SW 1271 (cell line): ENCODE data around the gene SRRT.

Source experiments
- DNase-seq, 2 experiments: peaks; one replicate each; lab custom pipeline; 2025; lab: John Stamatoyannopoulos, UW

The SRRT gene, protein sequence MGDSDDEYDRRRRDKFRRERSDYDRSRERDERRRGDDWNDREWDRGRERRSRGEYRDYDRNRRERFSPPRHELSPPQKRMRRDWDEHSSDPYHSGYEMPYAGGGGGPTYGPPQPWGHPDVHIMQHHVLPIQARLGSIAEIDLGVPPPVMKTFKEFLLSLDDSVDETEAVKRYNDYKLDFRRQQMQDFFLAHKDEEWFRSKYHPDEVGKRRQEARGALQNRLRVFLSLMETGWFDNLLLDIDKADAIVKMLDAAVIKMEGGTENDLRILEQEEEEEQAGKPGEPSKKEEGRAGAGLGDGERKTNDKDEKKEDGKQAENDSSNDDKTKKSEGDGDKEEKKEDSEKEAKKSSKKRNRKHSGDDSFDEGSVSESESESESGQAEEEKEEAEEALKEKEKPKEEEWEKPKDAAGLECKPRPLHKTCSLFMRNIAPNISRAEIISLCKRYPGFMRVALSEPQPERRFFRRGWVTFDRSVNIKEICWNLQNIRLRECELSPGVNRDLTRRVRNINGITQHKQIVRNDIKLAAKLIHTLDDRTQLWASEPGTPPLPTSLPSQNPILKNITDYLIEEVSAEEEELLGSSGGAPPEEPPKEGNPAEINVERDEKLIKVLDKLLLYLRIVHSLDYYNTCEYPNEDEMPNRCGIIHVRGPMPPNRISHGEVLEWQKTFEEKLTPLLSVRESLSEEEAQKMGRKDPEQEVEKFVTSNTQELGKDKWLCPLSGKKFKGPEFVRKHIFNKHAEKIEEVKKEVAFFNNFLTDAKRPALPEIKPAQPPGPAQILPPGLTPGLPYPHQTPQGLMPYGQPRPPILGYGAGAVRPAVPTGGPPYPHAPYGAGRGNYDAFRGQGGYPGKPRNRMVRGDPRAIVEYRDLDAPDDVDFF

DNA sequence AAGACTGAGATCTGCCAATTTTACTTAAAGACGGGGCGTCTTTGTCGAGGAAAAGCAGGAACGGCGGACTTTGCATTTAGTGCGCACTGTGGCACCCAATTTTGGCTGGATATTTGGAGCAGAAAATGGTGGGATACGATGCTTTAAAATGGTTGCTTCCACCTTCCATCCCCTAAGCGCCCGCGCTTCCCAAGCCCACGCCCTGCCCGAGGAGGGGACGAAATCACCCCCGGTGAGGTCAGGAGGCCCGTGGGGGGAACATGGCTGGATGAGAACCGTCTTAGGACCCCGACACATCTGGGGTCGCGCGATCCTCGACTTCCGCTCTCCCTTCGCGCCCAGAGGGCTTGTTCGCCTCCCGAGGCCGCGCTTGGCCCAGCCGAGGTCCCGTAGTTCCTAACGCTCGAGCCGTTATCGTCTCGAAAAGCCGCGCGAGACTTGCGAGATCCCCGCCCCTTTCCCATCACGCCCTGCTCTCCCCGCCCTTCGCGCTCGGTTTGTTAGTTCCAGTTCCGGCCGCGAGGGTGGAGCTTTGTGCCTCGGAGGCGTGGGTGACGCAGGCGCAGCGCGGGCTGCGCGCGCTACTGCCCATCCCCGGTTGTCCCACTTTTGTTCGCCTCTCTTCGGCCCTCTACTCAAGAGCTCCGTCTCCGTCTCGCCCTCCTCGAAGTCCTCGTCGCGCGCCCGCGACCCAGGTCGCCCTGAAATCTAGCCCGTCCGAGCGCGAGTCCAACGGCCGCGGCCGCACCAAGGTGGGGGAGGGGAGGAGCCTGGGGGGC lies at the start of gene SRRT:
TSS of gene SRRT (plus strand) at position 527 of the 779 bp plus-strand sequence. CDS start 488 bp downstream, outside the sequence.
- DNase-seq: peak; percentile 95 to 97

DNA sequence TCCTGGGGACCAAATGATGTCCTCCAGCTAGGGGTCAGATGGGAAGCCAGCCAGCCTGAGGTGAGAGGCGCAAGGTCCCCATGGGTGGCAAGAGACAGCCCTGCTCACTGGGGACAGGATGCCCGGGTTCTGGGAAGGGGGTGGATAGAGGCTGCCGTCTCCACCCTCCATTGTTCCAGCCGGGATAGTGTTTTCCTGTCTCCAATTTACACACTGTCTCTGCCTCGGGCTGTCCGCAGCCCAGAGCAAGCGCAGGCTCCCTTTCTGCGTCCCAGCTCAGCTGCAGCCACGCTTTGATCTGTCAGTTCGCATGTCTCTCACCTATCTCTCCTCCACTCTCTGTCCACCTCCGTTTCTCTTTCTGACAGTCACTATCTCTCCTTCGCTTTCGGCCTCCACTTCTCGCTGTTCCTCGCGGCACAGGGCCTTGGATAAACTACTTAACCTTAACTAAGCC lies 49.7 kb upstream of the SRRT start:
- DNase-seq: no peak

DNA sequence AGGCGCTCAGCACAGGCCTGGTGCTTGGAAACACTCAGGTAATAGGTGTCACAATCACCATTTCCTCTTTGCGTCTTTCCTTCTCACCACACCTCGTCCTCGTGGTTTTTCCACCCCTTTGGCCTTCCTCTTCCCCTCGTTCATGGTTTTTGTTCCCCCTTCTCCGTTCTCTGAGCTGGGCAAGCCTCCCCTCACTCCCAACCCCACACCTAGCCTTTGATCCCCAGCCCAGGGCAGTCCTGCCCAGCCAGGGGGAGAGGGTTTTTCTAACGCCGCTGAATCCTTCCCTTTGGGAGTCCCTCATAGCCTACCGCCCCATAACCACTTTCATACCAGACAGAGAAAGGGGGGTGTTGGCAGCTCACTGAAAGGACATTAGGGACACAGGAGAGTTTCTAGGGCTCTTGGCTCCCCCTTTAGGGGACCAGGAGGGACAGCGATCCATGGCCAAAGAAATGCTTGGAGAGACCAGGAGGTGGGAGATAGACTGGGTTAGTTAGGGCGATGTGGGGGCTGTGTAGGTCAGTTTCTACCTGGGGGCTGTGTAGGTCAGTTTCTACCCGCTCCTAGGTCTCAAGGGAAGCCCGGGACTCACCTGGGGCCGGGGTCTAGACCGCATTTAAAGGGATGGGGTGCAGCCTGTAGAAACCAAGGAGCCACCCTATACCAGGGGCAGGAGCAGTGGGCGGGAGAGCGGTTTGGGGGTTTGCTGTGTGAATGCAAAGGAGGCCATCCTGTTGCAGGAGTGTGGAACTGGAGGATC lies 49.0 kb upstream of the SRRT start:
- DNase-seq: peak in 1 of 2 experiments; percentile 26

DNA sequence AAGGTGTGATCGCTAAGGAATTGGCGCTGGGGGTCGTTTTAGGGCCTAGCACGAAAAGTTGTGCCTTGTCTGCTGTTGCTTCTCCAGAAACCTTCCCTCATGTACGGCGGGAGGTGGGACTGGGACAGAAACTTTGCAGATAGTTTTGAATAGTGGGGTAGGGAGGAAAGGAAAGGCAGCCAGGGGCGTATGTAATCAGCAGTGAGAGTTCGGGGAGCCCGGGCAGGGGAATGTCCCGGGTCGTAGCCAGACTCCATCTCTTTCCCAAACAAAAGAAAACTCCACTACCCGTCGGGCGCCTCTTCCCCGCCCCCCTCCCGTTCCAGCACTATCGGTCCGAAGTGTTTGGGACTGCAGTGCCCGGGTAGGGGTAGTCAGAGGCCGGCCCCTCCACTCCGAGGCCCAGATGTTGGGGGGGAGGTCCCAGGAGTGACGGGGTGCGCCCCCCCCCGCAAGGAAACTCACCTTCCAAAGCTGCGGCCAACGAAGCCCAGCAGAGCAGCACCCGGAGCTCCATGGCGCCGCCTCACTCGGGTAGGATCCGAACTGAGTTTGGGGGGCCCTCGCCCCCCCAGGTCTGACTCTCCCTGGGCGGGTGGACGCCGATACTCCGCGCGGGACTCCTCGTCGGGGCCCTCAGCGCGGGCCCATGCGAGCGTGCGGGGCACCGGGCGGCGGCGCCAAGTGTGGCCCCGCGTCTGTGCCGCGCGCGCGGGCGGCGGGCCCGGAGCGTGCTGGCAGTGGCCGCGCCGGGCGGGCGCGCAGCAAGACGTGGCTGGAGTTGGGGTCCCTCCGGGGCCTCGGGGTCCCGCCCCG lies 48.2 kb upstream of the SRRT start:
- DNase-seq: peak in 1 of 2 experiments; percentile 24

DNA sequence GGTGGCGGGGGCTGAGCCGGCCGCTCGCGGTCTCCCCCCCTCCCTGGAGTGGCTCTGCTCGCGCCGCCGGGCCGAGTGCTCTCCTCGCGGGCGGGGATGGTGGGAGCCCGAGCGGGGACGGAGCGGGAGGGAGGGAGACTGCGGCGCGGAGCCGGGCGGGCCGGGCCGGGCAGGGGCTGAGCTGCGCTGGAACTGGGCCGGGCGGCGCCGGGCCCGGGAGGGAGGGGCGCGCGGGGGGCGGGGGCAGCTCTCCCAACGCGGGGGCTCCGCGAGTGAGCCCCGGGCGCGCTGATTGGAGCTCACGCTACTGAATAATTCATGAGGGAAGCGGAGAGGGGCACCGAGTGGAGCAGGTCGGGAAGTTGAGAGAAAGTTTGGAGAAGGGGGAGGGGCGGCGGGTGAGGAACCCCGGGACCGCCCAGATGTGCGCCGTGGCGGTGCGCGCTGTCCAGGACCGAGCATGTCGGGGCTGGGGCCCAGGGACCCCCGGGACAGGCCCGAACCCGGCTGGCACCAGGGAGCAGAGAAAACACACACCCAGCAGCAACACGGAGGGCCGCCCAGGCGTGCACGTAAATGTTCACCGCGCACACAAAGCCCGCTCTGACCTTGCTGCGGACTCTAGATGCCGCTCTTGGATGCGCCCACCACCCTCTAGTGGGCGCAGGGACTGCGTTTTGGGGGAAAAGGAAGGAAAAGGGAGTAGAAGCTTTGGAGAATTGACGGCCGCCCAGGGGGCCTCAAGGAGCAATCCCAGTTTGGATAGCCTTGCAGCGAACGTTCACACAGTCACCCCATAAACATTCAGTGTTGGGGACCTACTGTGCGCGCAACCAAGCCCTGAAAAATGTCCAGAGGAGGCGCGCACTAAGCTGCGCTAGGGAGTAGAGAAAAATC lies 47.3 kb upstream of the SRRT start, which contains the start of gene EPHB4:
TSS of gene EPHB4 (minus strand) at position 194 of the 897 bp plus-strand sequence. CDS start 493 bp downstream, outside the sequence.
- DNase-seq: peak; percentile 72 to 86

DNA sequence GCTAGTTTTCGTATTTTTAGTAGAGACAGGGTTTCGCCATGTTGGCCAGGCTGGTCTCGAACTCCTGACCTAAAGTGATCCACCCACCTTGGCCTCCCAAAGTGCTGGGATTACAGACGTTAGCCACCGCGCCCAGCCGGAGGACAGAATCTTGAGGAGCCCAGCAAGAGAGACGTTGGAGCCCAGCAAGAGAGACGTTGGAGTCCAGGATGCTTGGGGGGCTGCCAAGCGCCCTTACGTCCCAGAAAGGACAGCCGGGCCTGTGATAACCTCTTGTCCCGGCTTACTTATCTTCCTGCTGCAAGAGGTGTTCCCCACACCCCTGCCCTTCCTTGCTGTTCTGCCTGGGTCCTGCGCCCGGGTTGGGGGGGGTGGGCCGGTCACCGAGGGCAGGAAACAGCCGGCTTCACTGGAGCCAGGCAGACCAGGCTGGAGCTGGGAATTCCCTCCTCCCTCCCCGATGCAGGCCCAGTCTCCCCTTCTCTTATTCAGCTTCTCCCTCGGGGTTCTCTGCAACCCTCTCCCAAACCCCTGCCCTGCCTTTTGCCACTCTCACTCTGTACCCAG lies 45.7 kb upstream of the SRRT start:
- DNase-seq: no peak

DNA sequence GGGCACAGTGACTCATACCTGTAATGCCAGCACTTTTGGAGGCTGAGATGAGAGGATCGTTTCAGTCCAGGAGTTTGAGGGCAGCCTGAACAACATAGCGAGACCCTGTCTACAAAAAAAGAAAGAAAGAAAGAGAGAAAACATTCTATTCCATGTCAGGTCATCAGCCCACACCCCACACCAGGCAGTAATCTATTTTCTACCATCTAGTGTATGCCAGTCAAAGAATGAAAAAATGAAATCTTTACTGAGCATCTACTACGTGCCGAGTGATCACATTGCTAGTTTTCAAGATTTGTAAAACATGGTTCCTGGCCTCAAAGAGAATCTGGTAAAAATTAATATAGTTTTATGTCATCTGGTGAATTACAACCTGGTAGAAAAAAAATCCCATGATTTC lies 44.5 kb upstream of the SRRT start:
- no peak for DNase-seq

DNA sequence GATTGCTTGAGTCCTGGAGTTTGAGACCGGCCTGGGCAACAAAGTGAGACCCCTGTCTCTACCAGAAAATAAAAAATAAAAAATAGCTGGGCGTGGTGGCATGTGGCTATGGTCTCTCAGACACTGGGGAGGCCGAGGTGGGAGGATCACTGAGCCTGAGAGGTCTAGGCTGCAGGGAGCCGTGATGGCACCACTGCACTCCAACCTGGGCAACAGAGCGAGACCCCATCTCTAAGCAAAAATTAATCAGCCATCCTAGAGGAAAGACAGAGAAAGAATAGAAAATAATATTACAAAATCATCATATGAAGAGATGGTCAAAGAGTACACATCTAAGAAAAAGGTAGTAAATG lies 42.6 kb upstream of the SRRT start:
- no peak for DNase-seq

DNA sequence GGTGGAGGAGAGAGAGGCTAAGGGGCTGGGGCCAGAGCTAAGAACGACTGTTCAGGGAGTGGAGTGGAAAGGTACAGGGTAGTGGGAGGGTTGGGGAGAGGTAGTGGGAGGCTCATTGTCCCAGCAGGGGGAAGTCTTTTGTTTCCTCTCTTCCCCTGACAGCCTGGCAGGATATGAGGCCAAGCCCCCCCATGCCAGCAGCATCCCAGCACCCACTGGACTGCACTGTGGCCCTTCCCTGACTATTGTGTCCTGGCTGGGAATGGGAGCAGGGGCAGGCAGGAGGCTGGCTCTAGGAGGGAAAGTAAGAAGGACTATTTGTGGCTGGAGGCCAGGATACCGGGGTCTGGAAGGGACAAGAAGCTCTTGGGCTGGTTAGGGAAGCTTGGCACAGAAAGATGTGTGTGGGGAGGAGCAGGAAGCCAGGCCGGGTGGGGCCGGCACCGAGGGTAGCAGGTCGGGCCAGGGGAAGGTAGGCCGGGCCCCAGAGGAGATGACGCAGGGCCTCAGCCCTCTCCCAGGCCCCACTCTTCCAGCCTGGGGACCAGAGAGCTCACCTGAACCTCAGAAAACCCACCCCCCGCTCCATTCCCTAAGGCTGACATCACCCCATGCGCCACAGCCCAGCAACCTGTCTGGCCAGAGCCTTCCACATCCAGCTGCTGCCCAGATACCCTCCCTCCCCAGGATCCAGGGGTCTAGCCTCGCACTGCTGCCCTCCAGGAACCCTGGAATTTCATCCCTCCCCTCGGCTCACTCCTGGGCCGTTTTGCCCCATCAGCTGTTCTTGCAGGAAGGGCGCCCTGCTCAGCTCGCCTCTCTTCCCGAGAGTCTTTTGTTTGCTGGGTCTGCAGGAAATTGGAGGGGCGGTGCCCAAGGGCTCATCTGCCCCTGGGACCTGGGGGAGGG lies 38.7 kb upstream of the SRRT start:
- DNase-seq: no peak

DNA sequence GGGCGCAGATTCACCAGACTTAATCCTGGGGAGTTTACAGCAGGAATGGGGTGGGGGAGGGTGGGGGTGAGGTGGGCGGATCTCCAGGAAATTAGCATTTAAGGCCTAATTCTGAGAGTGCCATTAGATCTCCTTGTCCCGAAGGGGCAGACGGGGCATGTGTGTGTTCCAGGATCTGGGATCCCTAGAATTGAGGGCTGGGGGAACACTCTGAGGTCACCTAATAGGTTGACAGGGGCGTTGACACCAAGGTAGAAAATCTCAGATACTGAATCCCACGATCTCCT lies 38.1 kb upstream of the SRRT start:
- no peak for DNase-seq

DNA sequence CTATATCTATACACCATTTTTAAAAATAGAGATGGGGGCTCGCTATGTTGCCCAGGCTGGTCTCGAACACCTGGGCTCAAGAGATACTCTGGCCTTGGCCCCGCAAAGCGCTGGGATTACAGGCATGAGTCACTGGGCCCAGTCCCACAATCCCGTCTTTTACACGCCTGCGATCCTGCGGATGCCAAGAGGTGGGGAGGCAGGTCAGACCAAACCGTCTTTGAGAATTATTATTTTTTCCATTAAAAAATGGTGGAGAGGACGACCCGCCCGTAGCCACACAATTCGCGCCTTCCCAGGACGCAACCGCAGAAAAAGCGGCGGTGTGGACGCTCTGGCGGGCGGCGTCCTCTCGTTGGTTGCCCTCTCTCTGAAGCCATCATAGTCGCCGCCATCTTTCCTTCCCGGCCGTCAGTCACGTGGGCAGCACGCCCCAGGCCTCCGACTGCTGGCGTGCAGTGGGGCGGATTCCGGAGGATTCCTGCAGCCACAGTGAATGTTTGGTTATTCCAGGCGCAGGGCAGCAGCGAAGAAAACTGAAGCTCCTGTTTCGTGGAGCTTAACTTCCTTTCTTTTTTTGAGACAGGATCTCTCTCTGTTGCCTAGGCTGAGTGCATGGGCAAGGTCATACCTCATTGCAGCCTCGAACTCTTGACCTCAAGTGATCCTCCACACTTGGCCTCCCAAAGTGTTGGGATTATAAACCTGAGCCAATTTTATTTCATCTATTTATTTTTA lies 37.6 kb upstream of the SRRT start:
- no peak for DNase-seq

DNA sequence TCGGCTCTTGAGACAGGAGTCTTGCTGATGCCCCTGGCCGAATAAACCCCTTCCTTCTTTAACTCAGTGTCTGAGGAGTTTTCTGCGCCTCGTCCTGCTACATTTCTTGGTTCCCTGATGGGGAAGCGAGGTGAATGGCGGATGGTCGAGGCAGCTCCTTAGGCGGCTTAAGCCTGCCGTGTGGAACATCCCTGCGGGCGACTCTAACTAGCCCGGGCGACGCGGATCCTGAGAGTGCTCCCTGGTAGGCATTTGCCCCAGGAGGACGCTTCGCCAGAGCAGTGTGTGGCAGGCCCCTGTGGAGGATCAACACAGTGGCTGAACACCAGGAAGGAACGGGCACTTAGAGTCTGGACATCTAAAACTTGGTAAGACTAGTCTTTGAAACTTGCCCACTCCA lies 35.5 kb upstream of the SRRT start:
- no peak for DNase-seq

DNA sequence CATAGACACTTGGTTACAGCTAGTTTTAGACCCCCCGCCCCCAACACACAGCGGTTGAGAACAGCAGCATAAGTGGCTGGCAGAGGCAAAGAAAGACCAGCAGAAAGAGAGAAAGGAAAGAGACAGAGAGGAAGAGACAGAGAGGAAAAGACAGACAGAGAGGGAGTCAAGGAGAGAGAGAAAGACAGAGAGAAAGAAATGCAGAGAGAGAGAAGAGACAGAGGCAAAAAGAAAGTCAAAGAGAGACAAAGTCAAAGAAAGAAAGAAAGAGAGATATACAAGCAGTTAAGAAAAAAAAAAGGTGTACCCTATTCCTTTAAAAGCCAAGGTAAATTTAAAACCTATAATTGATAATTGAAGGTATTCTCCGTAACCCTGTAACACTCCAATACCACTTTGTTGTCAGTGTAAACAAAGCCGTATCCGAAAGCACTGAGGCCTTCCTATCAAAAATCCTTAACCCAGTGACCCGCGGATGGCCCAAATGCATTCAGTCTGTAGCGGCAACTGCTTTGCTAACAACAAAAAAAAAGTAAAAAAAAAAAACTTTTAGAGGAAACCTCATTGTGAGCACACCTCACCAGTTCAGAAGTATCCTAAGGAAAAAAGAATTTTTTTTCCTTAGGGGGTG lies 34.3 kb upstream of the SRRT start:
- DNase-seq: no peak

DNA sequence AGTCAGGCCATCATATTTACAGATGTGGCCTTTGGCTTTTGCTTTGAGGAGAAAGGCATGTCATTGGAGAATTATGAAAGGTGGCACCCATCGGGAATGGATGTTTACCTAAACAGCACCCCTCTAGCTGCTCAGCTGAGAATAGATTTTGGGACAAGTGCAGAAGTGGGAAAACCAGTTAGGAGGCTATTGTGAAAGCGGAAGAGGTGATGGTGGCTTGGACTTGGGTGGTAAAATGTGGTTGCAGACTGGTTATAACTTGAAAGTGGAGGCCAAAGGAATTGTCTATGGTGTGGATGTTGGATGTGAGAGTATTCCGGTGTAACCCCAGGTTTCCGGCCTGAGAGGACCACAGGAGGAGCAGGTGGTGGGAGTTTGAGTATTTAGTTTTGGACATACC lies 27.5 kb upstream of the SRRT start:
- DNase-seq: no peak

DNA sequence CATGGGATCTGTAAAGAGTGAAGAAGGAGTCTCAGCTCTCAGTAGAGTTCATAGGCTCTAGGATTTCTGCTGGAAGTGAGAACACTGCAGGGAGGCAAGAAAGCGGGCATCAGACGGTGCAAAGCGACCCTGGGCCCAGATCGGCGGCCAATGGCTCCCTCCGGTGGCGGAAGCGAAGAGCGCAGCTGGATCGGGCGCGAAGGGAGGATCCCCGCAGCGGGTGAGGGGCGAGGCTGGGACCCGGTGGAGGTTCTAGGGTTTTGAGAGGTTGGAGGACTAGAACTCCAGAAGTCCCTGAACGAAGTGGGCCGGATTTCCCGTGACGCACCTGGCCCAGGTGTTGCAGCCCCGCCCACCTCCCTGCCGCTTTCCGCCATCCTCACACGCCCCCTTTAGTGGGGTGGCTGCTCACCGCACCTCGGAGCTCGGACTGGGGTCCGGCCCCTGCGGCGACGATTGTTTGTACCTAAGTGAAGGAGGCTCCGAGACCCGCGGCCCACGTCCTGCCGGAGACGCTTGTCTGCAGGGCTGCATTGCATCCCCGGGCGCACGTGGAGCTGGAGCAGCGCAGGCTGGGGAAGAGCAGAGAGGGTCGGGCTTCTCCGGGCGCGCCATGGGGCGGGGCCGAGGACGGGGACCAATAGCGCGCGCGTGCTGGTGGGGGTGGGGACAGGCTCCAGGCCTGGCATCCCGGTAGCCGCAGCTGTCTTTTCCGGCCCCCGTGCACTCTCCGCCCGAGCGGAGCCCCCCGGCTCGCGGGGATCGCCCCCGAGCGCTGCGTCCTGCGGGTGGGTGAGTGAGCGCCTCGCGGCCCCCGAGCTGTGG lies 22.6 kb upstream of the SRRT start, which contains the start of gene SLC12A9:
TSS of gene SLC12A9 (plus strand) at position 666 of the 825 bp plus-strand sequence. CDS start 1,485 bp downstream, outside the sequence.
- peak; percentile 59 to 77 for DNase-seq
